SU-DHL-6 (cell line): ENCODE results near the gene TULP4.

Experiments used
- H2AFZ ChIP-seq: fragments of 200-600 bp; sonication (generic); 2 replicates; pipeline ENCODE4 v1.6.1; 2014; ENCODE audit warnings: low read depth, mild to moderate bottlenecking, moderate library complexity, mixed read lengths, antibody characterized with exemption, low read length; ENCODE audit not compliant: severe bottlenecking
- H3F3A ChIP-seq: fragments of 200-600 bp; shearing (Covaris generic); 2 replicates; pipeline ENCODE4 v1.6.0; 2016; ENCODE audit warnings: antibody characterized with exemption, mild to moderate bottlenecking; ENCODE audit not compliant: insufficient read depth
- H3K27ac ChIP-seq: fragments of 200-600 bp; sonication (generic); 2 replicates; pipeline ENCODE4 v1.5.1; 2016; ENCODE audit warnings: low read depth, mild to moderate bottlenecking, low read length, moderate library complexity, mixed read lengths
- H3K27me3 ChIP-seq: fragments of 200-600 bp; sonication (generic), shearing (Covaris generic); 2 replicates; pipeline ENCODE4 v1.6.0; 2014; ENCODE audit warnings: mild to moderate bottlenecking, low read length
- H3K36me3 ChIP-seq: fragments of 200-600 bp; sonication (generic); 2 replicates; pipeline ENCODE4 v1.6.1; 2014; ENCODE audit warnings: mild to moderate bottlenecking, low read length, mixed read lengths
- H3K4me2 ChIP-seq: fragments of 300-600, 200-600 bp; shearing (Covaris generic), sonication (generic); 2 replicates; pipeline ENCODE4 v1.6.0; 2014; ENCODE audit warnings: low read length, low read depth, mild to moderate bottlenecking; ENCODE audit not compliant: poor library complexity, severe bottlenecking
- H3K4me3 ChIP-seq: fragments of 200-600 bp; sonication (generic); 2 replicates; pipeline ENCODE4 v1.5.1; 2014; ENCODE audit warnings: antibody characterized with exemption, low read length, mild to moderate bottlenecking, mixed read lengths; ENCODE audit not compliant: insufficient read depth, poor library complexity, severe bottlenecking
- H3K79me2 ChIP-seq: fragments of 200-600 bp; sonication (generic); 2 replicates; pipeline ENCODE4 v1.6.1; 2014; ENCODE audit warnings: mild to moderate bottlenecking, low read length, moderate library complexity; ENCODE audit not compliant: insufficient read depth
- H3K9ac ChIP-seq: fragments of 200-600 bp; sonication (generic); 2 replicates; pipeline ENCODE4 v1.7.0; 2014; ENCODE audit warnings: mild to moderate bottlenecking, low read length
- H3K9me2 ChIP-seq: fragments of 200-600 bp; sonication (generic); replicated peaks from 2 replicates; pipeline ENCODE4 v1.6.1; 2014; ENCODE audit warnings: low read length; ENCODE audit not compliant: insufficient read depth
- H3K9me3 ChIP-seq: fragments of 200-600 bp; sonication (generic); 2 replicates; pipeline ENCODE4 v1.6.1; 2014; ENCODE audit warnings: low read length, mixed read lengths; ENCODE audit not compliant: insufficient read depth
- H4K20me1 ChIP-seq: fragments of 200-600 bp; sonication (generic); 2 replicates; pipeline ENCODE4 v1.6.1; 2014; ENCODE audit warnings: low read depth, mild to moderate bottlenecking, antibody characterized with exemption, low read length, moderate library complexity, mixed read lengths
- CTCF ChIP-seq: fragments of 200-600 bp; sonication (generic); IDR thresholded peaks from one replicate; pipeline ENCODE4 v1.5.1; 2017; ENCODE audit warnings: antibody characterized with exemption, mild to moderate bottlenecking, low read length, moderate library complexity; ENCODE audit not compliant: insufficient read depth, poor library complexity, severe bottlenecking
- EZH2phosphoT487 ChIP-seq: fragments of 200-600 bp; sonication (generic), shearing (Covaris generic); conservative IDR thresholded peaks from 2 replicates; pipeline ENCODE4 v1.6.1; 2018; ENCODE audit warnings: mild to moderate bottlenecking, antibody characterized with exemption, low read length, moderate library complexity, mixed read lengths

Gene TULP4

GRCh38 chr6:158461954-158462353 is 149.7 kb downstream of the TULP4 start:
- Histone ChIP-seq H3K79me2 (no peaks in the 10 kb centered on the region), H3F3A (no peaks in the 10 kb centered on the region), H2AFZ (no peak overlapping the region), H3K4me3 (no peak overlapping the region), H3K9me2 (no peaks in the 10 kb centered on the region), H3K36me3 (no peaks in the 10 kb centered on the region; the same call in 1 of the 2 replicates), H3K9me3 (no peaks in the 10 kb centered on the region), H3K4me2 (no peak overlapping the region), H3K27me3 (no peaks in the 10 kb centered on the region), H4K20me1 (no peaks in the 10 kb centered on the region), H3K9ac (no peak overlapping the region), H3K27ac (no peak overlapping the region)
- TF ChIP-seq EZH2phosphoT487: no peak
- TF ChIP-seq CTCF: no peak

- TF ChIP-seq EZH2phosphoT487: no peak
- no peak for TF ChIP-seq CTCF
- H3F3A ChIP-seq: no peaks in the 10 kb centered on the region
- no peak overlapping the region for H2AFZ ChIP-seq
These were observed 152.2 kb downstream of the TULP4 start for GRCh38 chr6:158464483-158464882.

GRCh38 chr6:158465257-158465656 is 153.0 kb downstream of the TULP4 start:
- H2AFZ ChIP-seq: no peak overlapping the region
- H3K36me3 ChIP-seq: no peaks in the 10 kb centered on the region; the same call in 1 of the 2 replicates
- no peaks in the 10 kb centered on the region for H3K27me3 ChIP-seq
- H3K27ac ChIP-seq: no peak overlapping the region
- H3K9ac ChIP-seq: no peak overlapping the region
- no peak for TF ChIP-seq EZH2phosphoT487
- TF ChIP-seq CTCF: no peak
- no peaks in the 10 kb centered on the region for H3K79me2 ChIP-seq
- no peaks in the 10 kb centered on the region for H3K9me2 ChIP-seq
- H3K4me3 ChIP-seq: no peak overlapping the region
- no peak overlapping the region for H3K4me2 ChIP-seq
- no peaks in the 10 kb centered on the region for H3F3A ChIP-seq
- no peaks in the 10 kb centered on the region for H3K9me3 ChIP-seq
- no peaks in the 10 kb centered on the region for H4K20me1 ChIP-seq

More at GRCh38 chr6:158464483-158464882, 152.2 kb downstream of the TULP4 start:
- Histone ChIP-seq H3K27me3 (no peaks in the 10 kb centered on the region), H3K27ac (no peak overlapping the region), H3K9me2 (no peaks in the 10 kb centered on the region), H3K9me3 (no peaks in the 10 kb centered on the region), H3K79me2 (no peaks in the 10 kb centered on the region), H3K4me3 (no peak overlapping the region), H3K9ac (no peak overlapping the region), H3K36me3 (no peaks in the 10 kb centered on the region; the same call in 1 of the 2 replicates), H3K4me2 (no peak overlapping the region), H4K20me1 (no peaks in the 10 kb centered on the region)
